Measurements from ENCODE around the gene TIGIT.

Gene TIGIT

DNA sequence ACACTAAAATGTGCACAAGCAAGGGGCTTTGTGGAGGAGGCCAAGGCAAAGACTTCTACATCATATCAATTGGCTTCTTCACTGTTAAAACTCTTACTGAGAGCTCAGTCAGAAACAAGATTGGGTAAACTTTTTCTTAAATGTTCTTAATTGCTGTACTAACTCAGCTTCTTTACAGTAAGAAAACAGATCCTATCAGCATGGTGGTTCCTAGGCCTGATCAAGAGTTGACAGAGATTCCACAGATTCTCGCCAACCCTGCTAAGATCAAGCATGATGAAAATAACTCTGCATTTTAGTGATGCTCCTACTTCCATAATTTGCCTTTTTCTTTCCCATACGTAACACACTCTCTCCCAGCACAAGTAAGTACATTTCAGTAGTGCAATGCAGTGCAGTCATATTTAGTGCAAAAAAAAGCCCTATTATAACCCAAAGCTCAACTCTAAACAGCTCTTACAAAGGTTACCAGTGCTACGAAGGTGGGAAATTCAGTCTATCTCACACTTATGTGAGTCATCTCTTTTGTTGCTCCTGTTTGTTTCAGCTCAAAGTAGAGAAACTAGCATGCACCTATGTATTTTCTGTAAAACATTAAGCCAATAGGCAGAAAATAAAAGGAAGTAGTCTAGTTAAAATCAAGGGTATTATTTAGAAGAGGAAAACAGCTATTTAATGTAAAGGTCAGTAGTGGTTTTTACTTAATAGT, 29.9 kb downstream of the TIGIT start:
- H3K4me1 Mint-ChIP-seq (ENCODE audit: low read depth), result no peaks in the 10 kb centered on the region
- no peaks in the 10 kb centered on the region for H3K27me3 Mint-ChIP-seq
- no peaks in the 10 kb centered on the region for H3K36me3 Mint-ChIP-seq (ENCODE audit: low read depth)
- no peak overlapping the region for H3K4me3 Mint-ChIP-seq
- no peaks in the 10 kb centered on the region for H3K9me3 Mint-ChIP-seq
- intact Hi-C loops (cut with micrococcal nuclease), result no loop called here
- H3K27ac Mint-ChIP-seq, result no peak overlapping the region

- no peaks in the 10 kb centered on the region for H3K36me3 Mint-ChIP-seq (ENCODE audit: low read depth)
- no peaks in the 10 kb centered on the region for H3K4me1 Mint-ChIP-seq (ENCODE audit: low read depth)
- H3K27ac Mint-ChIP-seq, result no peak overlapping the region
- intact Hi-C loops (cut with micrococcal nuclease), result no loop called here
- H3K4me3 Mint-ChIP-seq, result no peak overlapping the region
- no peaks in the 10 kb centered on the region for H3K27me3 Mint-ChIP-seq
- H3K9me3 Mint-ChIP-seq, result no peaks in the 10 kb centered on the region
Observed at GRCh38 chr3:114327665-114328064, 33.8 kb downstream of the TIGIT start.

- no peaks in the 10 kb centered on the region for H3K36me3 Mint-ChIP-seq (ENCODE audit: low read depth)
- H3K27ac Mint-ChIP-seq, result no peak overlapping the region
- H3K4me1 Mint-ChIP-seq (ENCODE audit: low read depth), result no peaks in the 10 kb centered on the region
- no peak overlapping the region for H3K4me3 Mint-ChIP-seq
- intact Hi-C loops (cut with micrococcal nuclease), result no loop called here
- H3K9me3 Mint-ChIP-seq, result no peaks in the 10 kb centered on the region
- no peaks in the 10 kb centered on the region for H3K27me3 Mint-ChIP-seq
Observed at GRCh38 chr3:114328345-114328744, 34.5 kb downstream of the TIGIT start.

GRCh38 chr3:114329823-114330222, 36.0 kb downstream of the TIGIT start:
- intact Hi-C loops (cut with micrococcal nuclease), result no loop called here
- Mint-ChIP-seq H3K4me3 (no peak overlapping the region), H3K4me1 (ENCODE audit: low read depth) (no peaks in the 10 kb centered on the region), H3K9me3 (no peaks in the 10 kb centered on the region), H3K27ac (no peak overlapping the region), H3K27me3 (no peaks in the 10 kb centered on the region), H3K36me3 (ENCODE audit: low read depth) (no peaks in the 10 kb centered on the region)

GRCh38 chr3:114331007-114331406, 37.2 kb downstream of the TIGIT start:
- Mint-ChIP-seq H3K4me1 (ENCODE audit: low read depth) (no peaks in the 10 kb centered on the region), H3K36me3 (ENCODE audit: low read depth) (no peaks in the 10 kb centered on the region), H3K27me3 (no peaks in the 10 kb centered on the region), H3K4me3 (no peak overlapping the region), H3K27ac (no peak overlapping the region), H3K9me3 (no peaks in the 10 kb centered on the region)
- intact Hi-C loops (cut with micrococcal nuclease), result no loop called here

DNA sequence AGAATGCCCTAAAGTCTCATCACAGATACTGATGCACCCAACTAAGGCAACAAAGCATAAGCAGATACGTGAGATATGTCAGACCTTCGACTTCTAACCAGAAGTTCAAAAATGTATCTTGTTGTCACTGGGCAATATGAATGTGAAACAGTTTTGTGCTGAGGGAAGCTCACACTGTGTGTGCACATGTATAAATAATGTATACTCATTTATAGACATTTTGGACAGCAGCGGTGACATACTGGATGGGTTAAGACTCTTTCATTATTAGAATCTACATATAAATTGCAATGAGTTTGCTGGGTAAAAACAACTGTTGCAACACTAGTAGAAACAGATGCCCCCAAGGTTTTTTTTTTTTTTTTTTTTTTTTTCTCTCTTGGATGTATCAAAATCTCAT, 37.9 kb downstream of the TIGIT start:
- Mint-ChIP-seq H3K4me3 (no peak overlapping the region), H3K4me1 (ENCODE audit: low read depth) (no peaks in the 10 kb centered on the region), H3K27ac (no peak overlapping the region), H3K9me3 (no peaks in the 10 kb centered on the region), H3K36me3 (ENCODE audit: low read depth) (no peaks in the 10 kb centered on the region), H3K27me3 (no peaks in the 10 kb centered on the region)
- intact Hi-C loops (cut with micrococcal nuclease), result no loop called here

DNA sequence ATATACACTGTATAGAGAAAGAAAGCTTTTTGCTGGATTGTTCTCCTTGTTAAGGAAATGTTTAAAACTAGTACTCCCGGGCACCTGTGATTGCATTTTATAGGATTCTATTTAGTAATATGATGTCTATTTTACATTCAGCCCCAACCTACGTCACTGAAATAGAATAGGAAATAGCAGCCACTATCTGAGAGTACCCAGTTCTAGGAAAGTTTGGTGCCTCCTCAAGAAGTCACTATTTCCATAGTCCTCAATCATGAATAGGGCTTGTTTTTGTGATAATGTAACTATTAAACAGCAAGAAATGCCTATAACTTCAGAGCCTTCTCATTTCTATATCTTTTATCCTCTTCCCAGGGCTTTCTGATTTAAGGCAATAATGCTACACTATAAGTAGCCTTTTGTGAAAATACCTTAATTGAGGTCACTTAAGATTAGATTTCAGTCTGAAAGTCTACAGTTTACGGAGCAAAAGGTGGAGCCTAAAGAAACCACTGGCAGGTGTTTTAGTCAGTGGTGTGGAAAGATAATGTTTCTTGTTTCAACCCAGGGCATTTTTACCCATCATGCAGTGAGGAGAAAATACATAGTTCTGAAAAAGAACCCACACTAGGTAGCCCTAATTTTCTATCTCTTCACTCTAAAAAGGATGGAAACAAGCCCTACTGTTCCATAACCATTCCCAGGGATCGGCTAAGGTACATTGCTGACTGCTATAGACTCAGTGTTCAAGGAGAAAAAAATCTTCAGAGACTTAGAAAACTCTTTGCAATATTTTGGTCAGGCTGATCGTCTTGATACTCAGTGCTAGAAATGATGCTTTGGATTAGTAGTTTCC, 38.7 kb downstream of the TIGIT start:
- no peaks in the 10 kb centered on the region for H3K4me1 Mint-ChIP-seq (ENCODE audit: low read depth)
- intact Hi-C loops (cut with micrococcal nuclease), result no loop called here

DNA sequence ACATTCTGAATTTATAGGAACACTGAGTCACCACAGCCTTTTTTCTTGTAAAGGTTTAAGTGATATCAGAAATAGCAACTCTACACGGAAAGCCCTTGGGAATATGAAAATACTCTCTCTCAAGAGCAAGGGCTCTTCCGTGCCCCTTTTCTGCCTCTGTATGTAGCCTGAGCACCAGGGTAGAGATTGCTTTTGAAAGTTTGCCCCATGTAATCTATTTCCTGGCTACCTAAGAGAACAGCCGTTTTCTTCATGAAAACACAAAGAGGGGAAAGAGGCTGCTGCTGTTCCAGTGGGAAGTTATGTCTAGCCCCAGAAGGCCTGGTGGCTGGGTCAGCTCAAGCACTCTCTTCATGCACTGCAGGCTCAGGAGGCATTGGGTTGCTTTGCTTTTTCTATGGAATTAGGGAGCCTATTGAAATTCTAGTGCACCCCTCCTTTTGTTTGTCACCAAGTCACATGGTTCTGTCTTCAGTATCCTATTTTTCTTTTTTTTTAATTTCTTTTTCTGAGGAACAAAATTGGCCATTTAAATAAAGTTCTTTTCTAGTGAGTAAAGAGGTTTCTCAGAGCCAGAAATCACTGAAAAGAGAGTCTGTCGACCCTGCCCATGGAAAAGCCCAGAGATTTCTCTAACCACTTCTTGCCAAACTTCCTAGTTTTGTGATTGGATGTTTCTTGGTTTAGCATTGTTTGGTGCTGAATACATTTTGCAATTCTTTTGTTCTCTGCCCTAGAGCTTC, 39.5 kb downstream of the TIGIT start:
- Mint-ChIP-seq H3K27me3 (no peaks in the 10 kb centered on the region), H3K9me3 (no peaks in the 10 kb centered on the region), H3K36me3 (ENCODE audit: low read depth) (peaks cover 7% of the 10 kb centered on the region), H3K4me3 (no peak overlapping the region), H3K4me1 (ENCODE audit: low read depth) (no peaks in the 10 kb centered on the region), H3K27ac (no peak overlapping the region)
- intact Hi-C loops (cut with micrococcal nuclease), result no loop called here

More for the DNA sequence above, 38.7 kb downstream of the TIGIT start:
- no peaks in the 10 kb centered on the region for H3K27me3 Mint-ChIP-seq
- H3K4me3 Mint-ChIP-seq, result no peak overlapping the region
- H3K27ac Mint-ChIP-seq, result no peak overlapping the region
- H3K9me3 Mint-ChIP-seq, result no peaks in the 10 kb centered on the region
- H3K36me3 Mint-ChIP-seq (ENCODE audit: low read depth), result no peaks in the 10 kb centered on the region

DNA sequence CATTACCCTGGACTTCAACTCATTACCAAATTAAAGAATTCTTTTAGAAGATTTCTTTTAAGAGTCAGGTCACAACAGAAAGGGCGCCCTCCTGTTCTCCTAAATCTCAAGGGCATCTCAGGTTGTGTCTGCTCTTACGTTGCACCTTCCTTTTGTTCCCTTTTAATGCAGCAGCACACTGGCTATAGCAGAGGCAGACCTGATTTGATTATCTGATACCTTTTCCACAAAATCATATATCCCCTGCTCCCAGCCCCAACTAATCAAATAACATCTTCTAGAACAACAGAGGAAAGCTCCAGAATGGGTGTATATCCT, 40.1 kb downstream of the TIGIT start:
- intact Hi-C loops (cut with micrococcal nuclease), result no loop called here
- no peaks in the 10 kb centered on the region for H3K4me1 Mint-ChIP-seq (ENCODE audit: low read depth)
- H3K4me3 Mint-ChIP-seq, result no peak overlapping the region
- H3K9me3 Mint-ChIP-seq, result no peaks in the 10 kb centered on the region
- peaks cover 12% of the 10 kb centered on the region for H3K36me3 Mint-ChIP-seq (ENCODE audit: low read depth)
- H3K27ac Mint-ChIP-seq, result no peak overlapping the region
- no peaks in the 10 kb centered on the region for H3K27me3 Mint-ChIP-seq

DNA sequence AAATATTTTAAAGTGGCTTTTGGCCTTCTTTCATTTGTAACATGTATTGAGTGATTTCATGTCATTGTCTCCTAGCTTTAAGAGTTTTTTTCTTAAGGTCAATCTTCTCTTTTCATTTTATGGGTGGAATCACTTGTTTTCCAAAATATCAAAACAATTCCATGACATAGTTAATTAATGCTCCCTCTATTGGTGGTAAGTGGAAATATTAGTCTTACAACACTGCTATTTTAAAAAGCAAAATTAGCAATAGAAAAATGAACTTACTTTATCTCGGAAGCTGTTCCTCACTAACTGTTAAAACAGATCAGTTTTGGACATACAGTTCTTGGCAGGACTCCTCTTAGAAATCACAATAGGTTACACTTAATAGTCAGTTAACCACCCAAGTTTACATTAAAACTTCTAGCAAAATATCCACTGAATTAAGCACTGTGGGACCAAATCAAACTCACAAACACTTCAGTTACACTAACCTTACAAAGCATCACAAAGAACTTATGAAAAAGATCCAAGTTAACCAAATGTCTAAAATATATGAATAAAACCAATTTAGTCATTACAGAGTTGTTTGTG, 42.4 kb downstream of the TIGIT start:
- Mint-ChIP-seq H3K4me3 (no peak overlapping the region), H3K27me3 (no peaks in the 10 kb centered on the region), H3K9me3 (no peaks in the 10 kb centered on the region), H3K36me3 (ENCODE audit: low read depth) (peaks cover 18% of the 10 kb centered on the region), H3K27ac (no peak overlapping the region), H3K4me1 (ENCODE audit: low read depth) (no peaks in the 10 kb centered on the region)
- intact Hi-C loops (cut with micrococcal nuclease), result no loop called here

GRCh38 chr3:114336857-114337256, 43.0 kb downstream of the TIGIT start:
- Mint-ChIP-seq H3K4me3 (no peak overlapping the region), H3K27ac (no peak overlapping the region), H3K9me3 (no peaks in the 10 kb centered on the region), H3K27me3 (no peaks in the 10 kb centered on the region), H3K36me3 (ENCODE audit: low read depth) (peaks cover 18% of the 10 kb centered on the region), H3K4me1 (ENCODE audit: low read depth) (no peaks in the 10 kb centered on the region)
- intact Hi-C loops (cut with micrococcal nuclease), result no loop called here

DNA sequence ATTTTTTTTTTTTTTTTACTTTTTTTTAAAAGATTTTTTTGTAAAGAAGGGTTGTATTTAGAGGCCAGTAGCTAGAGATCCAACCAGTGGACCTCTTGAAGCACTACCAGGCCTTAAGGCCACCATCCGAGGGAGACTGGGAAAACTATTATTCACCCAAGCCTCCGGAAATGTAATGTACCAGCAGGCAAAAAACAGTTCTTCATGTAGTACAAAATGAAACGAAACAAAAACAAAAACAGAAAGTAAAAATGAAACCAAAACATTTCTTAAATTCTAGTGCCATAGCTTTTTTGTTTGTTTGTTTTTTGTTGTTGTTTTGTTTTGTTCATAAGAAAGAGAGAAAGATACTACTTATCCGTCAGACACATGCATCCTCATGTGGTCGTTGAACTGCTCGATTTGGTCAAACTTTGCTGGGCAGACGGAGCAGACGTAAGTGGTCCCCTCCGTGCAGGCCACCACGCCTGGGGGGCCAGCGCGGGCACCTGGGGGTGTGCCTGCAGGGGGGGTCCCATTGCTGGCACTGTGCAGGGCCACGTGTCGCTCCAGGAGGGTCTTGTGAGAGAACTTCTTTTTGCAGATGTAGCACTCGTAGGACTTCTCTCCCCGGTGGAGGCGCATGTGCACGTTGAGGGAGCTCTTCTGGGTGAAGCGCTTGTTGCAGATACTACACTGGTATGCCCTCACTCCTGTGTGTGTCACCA, 45.0 kb downstream of the TIGIT start:
- H3K4me3 Mint-ChIP-seq, result no peak overlapping the region
- H3K36me3 Mint-ChIP-seq (ENCODE audit: low read depth), result peaks cover 18% of the 10 kb centered on the region
- no peaks in the 10 kb centered on the region for H3K9me3 Mint-ChIP-seq
- intact Hi-C loops (cut with micrococcal nuclease), result no loop called here
- H3K4me1 Mint-ChIP-seq (ENCODE audit: low read depth), result no peaks in the 10 kb centered on the region
- no peak overlapping the region for H3K27ac Mint-ChIP-seq
- H3K27me3 Mint-ChIP-seq, result no peaks in the 10 kb centered on the region

GRCh38 chr3:114344492-114344891, 50.7 kb downstream of the TIGIT start:
- Mint-ChIP-seq H3K27me3 (no peaks in the 10 kb centered on the region), H3K36me3 (ENCODE audit: low read depth) (no peaks in the 10 kb centered on the region), H3K27ac (no peak overlapping the region), H3K4me1 (ENCODE audit: low read depth) (no peaks in the 10 kb centered on the region), H3K9me3 (no peaks in the 10 kb centered on the region), H3K4me3 (no peak overlapping the region)
- intact Hi-C loops (cut with micrococcal nuclease), result no loop called here
